IPS DF 4.7 (cell line): Measurements from ENCODE around the gene SIK3.
"Not testable (repeated sequence)": the region's sequence is repeated elsewhere in the genome, so short reads cannot be mapped to it uniquely, and the experiment has no call there.

Experiments
- DNase-seq: peaks from one replicate; pipeline ENCODE4 v3.0.0-alpha.2; 2013; ENCODE audit warnings: low spot score; ENCODE audit errors: extremely low read depth

SIK3 gene

DNA sequence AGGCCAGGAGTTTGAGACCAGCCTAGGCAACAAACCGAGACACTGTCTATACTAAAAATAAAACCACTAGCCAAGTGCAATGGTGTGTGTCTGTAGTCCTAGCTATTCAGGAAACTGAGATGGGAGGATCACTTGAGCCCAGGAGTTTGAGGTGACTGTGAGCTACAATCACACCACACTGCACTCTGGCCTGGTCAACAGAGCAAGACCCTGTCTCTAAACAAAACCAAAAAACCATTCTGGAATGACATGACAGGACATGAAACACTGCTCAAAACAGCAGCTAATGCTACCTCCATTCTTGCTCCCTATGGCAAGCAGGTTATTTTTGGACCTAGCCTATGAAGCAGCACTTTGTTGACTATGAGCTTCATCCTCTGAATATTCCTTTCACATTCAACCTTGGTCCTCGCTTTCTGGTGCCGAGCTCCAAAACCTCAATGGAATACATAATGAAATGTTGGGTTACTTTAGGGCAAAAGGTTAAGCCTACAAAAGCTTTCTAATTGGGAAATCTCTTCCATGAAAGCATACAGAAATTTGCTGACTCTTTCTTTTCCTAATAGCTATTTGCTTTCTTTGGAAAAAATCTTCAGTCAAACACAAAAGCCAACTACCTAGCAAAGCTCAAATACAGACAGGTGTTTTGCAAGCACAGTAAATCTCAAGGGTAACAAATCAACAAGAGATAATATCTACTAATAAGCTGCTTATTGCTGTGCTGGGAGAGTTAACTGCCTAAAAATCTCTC lies 21.1 kb downstream of the SIK3 start:
- DNase-seq = no peak

DNA sequence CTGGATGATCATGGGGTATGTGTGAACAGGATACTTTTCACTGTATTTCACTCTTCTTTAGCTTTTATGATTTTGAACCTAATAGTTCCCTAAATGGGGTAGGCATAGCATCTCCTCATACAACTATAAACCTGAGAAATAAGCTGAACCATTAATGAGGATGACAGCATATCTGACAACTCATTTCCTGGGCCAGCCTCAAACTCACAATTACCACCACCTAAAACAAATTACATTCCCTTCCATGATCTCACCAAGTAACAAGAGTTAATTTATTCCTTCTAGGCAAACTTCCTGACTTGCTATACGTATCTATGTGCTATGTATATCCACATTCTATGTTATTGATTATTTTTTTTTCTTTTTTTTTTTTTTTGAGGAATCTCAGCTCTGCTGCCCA lies 23.0 kb downstream of the SIK3 start:
- no peak for DNase-seq

DNA sequence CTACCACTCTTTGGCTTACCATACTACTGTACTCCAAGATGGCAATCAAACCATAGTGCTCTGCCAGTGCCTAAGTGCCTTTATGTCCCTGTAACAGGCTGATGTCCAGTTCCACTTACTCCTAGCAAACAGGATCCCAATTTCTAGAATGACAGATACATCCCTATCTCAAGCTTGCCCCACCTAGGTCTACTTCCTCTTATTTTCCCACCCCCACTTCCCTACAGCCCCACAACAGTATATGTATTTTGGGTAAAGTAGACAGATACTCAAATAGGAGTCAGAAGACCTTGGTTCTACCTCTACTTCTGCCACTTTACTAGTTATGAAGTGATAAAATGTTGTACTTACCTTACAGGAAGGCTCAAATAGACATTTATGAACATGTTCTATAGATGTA lies 24.1 kb downstream of the SIK3 start:
- no peak for DNase-seq

DNA sequence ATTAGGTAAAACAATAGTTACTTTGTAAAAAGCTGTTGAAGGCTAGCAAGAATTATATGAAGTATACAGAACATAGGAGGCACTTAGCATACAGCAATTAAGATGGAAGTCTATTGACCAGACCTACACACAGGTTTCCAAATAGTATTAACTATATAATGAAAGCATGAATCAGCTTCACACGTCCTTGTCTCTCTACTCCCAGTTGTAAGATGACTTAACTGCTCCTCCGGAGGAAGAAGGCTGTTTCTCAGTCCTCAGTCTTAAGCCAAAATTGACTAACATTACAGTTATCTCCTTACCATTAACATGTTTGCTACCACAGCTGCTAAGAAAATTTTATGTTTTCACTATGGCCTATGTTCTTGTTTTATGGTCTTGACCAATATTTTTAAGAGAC lies 24.7 kb downstream of the SIK3 start:
- DNase-seq = no peak

DNA sequence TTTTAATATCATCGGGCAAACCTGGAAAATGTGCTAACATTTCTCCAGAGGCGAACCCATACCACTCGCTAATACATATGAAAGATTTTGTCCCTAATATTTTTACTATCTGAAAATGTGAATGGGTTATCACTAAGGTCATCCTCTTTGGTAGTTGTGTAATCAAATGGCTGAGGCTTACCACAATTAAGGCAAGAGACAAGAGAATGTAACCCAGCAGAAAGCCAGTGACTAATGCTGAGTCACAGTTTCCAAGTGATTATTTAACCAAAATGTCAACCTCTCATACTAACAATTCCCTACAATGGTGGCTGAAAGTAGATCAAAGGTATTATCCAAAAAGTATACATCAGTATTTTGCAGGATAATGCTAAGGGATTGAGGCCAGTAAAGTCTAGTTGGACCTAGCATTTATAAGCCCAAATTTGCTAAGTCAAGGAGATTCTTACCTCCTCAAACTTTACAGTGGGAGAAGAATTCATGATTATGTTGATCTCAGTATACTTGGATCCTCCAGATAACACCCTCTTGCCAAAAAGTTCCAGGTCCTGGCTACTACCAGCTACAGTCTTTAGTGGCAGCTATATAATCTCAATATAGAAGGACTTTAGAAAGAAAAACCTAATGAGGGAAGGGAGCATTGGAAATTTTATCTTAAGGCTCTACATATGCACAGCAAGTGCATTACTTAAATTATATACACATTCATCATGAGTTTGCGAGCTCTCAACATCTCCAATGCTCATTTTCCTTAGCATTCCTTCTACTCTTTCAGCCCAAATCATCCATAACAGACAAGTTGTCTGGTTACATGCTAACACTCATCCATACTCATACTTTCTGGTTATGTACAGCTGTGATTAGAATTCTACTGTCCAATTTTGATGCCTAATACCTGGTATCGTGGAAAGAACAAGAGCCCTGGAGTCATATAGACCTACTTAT lies 25.4 kb downstream of the SIK3 start:
- DNase-seq = no peak

GRCh38 chr11:117071344-117071787 lies 26.9 kb downstream of the SIK3 start:
- no peak for DNase-seq

GRCh38 chr11:117070016-117070415 lies 28.2 kb downstream of the SIK3 start:
- no peak for DNase-seq

GRCh38 chr11:117068303-117068860 lies 29.8 kb downstream of the SIK3 start:
- DNase-seq = no peak

GRCh38 chr11:117066959-117067358 lies 31.3 kb downstream of the SIK3 start:
- DNase-seq = no peak

- no peak for DNase-seq
These were observed 34.0 kb downstream of the SIK3 start for GRCh38 chr11:117064275-117064674.

DNA sequence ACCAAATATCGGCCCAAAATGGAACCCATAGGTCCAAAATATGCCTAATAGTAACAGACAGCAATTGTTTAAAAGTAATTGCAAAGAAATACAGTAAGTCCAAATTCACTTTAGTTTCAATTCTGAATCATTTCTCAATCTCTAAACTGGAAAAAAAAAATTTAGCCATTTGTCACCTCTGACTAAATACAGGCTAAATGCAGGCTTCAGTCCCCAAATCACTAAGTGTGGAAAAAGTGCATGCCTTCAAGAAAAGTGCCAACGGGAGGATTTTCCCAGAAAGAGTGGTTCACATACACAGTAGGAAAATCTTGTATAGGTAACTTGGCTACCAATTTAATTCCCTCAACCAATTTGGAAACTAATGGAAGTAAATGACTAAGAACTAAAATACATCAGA lies 35.7 kb downstream of the SIK3 start:
- DNase-seq = no peak

DNA sequence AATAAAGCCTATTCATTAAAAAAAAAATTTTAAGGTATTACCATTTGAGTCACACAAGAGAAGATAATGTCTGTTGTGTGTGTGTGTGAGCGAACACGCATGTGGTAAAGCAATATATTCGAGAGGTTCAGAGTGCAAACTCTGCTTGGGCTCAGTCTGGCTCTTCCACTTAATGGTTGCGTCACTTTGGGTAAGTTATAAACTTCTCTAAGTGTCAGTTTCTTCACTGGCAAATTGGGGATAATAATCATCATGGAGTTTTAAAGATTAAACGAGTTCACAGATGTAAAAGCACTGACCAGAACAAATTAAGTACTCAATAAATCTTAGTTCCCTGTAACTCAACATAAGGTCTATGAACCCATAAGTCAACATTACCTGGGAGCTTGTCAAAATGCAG lies 37.0 kb downstream of the SIK3 start:
- no peak for DNase-seq

DNA sequence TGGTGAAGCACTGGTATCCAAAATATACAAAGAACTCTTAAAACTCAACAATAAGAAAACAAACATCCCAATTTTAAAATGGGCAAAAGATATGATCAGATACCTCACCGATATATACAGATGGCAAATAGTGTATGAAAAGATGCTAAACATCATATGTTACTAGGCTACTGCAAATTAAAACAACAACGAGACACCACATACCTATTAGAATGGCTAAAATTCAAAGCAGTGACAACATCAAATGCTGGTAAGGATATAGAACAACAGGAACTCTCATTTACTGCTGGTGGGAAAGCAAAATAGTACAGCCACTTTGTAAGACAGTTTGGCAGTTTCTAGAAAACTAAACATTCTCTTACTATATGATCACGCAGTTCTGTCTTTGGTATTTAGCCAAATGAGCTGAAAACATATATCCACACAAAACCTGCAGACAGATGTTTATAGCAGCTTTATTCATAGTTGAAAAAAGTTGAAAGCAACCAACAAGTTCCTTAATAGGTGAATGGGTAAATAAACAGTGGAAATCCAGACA lies 38.5 kb downstream of the SIK3 start:
- no peak for DNase-seq

DNA sequence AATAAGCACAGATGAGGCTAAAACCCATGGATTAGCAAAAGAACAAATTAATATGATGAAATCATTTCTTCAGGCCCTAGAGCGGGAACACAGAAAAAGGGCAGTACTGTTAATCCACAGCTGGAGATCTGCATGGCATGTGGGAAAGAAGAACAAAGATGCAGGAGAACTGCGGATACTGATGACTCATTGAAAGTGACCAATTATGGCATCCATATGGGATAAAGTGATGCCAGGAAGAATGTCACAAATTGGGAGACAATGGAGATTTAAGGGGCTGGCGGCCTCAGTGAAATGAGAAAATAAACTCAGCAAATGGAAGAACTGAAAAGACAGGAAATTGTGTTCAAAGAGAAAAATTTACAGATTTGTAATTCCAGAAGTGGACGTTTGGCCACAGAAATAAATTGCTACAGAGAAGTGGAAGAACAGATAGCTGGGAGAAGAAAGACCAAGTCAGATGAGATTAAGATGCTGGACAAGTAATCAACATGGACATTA lies 39.4 kb downstream of the SIK3 start:
- DNase-seq = no peak

DNA sequence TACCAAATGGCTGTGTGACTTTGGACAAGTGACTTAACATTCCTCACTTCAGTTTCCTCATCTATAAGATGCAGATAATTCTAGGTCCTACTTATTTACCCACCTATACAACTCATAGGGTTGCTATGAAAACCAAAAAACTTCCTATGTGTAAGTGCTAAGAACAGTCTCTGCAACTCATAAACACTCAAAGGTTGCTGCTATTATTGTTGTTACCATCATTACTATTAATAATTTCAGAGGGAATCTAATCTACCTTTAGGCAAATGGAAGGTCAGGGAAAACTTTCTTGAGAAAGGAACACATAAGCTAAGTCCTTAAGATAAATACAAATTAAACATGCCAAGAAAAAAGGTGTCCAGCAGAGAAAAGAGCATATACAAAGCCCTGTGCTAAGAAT lies 40.5 kb downstream of the SIK3 start:
- no peak for DNase-seq

DNA sequence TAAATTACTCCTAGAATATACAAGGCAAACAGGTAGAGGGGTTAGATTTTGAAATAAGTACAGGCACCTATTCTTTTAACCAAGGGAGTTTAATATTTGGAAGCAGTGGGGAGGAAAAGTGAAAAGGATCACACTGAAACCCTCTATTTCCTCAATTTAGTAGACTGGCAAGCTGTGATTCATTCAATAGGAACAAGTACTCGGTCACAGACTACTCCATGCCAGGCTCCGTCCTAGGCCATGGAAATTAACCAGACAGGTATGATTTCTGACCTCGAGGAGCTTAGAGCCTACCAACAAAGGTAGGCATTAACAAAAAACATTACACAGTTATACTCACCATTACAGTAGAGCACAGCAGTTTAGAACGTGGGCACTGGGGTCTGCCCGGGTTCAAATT lies 40.9 kb downstream of the SIK3 start:
- no peak for DNase-seq

DNA sequence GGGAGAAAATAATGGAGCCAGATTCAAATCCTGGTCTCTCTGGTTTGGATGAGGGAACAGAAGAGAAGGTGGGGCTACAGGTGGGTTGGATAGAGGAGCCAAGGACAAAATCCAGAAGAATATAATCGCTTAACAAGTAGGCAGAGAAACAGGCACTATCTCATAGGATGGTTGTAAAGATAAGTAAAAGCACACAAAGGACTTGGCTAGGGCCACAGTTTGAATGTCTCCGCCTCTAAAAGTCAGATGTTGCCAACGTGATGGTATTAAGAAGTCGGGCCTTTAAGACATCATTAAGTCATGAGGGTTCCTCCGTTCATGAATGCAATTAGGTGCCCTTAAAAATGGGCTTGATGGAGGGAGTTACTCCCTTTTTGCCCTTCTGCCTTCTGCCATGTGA lies 42.8 kb downstream of the SIK3 start:
- no peak for DNase-seq

DNA sequence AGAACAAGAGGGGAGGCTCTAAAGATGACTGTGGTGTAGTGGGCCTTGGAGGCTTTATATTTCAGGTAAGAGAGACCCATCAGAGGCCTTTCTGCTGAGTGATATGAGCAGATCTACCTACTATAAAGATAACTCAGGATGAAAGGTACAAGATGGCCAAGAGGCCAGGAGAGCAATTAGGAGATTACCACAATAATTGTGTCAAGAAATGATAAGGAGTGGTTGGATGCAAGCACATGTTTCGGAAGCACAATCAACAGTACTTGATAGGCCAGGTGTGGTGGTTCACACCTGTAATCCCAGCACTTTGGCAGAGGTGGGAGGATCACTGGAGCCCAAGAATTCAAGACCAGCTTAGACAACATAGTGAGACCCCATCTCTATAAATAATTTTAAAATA lies 43.8 kb downstream of the SIK3 start:
- no peak for DNase-seq

GRCh38 chr11:117052196-117053149 lies 45.8 kb downstream of the SIK3 start:
- no peak for DNase-seq

GRCh38 chr11:117050121-117050520 lies 48.1 kb downstream of the SIK3 start:
- DNase-seq = not testable (repeated sequence)

DNA sequence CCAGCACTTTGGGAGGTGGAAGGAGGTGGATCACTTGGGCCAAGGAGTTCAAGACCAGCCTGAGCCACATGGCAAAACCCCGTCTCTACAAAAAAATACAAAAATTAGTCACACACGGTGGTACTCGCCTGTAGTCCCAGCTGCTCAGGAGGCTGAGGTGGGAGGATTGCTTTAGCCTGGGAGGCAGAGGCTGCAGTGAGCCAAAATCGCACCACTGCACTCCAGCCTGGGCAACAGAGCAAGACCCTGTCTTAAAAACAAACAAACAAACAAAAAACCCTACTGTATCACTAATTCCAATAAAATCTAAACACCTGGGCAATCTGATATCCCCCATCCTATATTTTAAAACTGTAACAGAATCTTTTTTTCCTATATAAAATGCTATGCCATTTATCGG lies 51.6 kb downstream of the SIK3 start:
- not testable (repeated sequence) for DNase-seq
